CD4-positive, alpha-beta T cell treated with Interferon alpha-2 for 1 hour (primary cell): Measurements from ENCODE around the gene CMTR2.
"Not testable (repeated sequence)": the region's sequence is repeated elsewhere in the genome, so short reads cannot be mapped to it uniquely, and the experiment has no call there.

Source experiments
- DNase-seq, 2 donors: peaks; one replicate each; pipeline ENCODE4 v3.0.0-alpha.2; 2020 to 2022

Gene CMTR2, protein sequence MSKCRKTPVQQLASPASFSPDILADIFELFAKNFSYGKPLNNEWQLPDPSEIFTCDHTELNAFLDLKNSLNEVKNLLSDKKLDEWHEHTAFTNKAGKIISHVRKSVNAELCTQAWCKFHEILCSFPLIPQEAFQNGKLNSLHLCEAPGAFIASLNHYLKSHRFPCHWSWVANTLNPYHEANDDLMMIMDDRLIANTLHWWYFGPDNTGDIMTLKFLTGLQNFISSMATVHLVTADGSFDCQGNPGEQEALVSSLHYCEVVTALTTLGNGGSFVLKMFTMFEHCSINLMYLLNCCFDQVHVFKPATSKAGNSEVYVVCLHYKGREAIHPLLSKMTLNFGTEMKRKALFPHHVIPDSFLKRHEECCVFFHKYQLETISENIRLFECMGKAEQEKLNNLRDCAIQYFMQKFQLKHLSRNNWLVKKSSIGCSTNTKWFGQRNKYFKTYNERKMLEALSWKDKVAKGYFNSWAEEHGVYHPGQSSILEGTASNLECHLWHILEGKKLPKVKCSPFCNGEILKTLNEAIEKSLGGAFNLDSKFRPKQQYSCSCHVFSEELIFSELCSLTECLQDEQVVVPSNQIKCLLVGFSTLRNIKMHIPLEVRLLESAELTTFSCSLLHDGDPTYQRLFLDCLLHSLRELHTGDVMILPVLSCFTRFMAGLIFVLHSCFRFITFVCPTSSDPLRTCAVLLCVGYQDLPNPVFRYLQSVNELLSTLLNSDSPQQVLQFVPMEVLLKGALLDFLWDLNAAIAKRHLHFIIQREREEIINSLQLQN

DNA sequence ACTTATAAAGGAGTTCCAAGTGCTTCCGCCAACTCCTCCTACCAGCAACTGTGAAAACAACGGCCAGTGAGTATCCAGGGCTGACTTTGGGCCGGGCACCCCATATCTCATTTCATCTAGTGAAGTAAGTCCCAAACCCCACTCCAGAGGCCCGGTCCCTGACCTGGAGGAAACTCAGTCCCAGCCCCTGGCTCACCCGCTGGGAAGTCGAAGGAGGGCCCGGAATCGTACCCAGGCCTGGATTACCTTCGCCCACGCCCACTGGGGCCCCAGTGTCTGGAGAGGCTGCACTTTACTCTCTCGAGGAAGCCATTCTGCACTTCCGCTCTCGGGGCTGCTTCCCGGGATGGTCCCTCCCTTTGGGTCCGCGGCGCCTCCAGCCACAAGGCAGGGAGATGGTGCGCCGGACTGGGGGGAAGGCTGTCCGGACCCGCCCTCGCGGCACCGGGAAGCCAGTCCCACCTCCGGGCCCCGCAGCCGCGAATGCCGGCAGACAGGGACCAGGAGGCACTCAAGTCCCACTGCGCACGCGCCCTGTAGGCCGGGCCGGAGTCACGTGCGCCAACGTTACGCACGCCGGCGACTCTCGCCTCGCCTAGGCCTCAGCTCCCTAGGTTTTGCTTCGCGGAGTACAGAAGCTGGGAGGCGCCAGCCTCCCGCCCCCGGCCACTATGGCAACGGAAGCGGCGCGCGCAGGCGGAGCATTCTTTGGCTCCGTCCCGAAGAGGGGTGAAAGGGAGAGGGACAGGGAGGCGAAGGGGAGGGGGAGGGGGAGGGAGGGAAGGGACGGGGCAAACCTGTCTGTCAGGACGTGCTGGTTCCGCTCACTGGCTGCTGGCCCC, at the start of gene CMTR2:
Gene CMTR2 (minus strand): TSS at position 513 of the 842 bp plus-strand sequence. CDS start 3,482 bp downstream, outside the sequence.
- DNase-seq, result peak; percentile 90 to 91

DNA sequence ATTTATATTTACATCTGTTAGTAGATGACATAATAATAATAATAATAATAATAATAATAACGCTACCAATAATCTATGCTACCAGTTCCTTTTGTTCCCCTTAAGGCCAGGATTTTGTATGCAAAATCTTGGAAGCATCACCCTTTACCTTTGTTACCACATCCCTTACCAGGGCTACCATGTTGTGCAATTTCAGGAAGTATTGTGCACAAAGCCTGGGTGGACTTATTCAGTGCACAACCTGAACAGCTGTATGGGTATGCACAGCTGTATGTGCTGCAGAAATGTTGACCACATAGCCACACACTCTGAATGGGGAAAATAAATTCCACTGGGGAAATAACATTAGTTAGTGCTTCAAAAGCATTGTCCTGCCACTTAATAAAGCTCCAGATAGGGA, 49.4 kb upstream of the CMTR2 start:
- no peak for DNase-seq

DNA sequence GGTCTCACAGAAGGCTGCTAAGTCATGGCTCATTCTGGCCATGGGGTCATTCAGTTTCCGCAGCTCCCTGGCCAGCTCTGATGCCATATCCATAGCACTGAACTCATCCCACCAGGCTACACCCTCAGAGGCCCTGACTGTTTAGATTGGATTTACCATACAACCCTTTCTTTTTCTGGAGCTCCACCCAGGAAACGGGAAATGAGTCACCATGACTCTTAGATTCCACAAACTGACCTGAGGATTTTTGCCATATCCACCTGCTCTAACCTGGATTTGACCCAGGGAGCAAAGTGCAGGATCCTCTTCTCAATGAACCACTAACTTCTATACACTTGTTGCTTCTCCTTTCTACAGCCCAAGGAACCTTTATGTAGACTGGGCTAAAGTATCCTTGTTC, 49.0 kb upstream of the CMTR2 start:
- no peak for DNase-seq

DNA sequence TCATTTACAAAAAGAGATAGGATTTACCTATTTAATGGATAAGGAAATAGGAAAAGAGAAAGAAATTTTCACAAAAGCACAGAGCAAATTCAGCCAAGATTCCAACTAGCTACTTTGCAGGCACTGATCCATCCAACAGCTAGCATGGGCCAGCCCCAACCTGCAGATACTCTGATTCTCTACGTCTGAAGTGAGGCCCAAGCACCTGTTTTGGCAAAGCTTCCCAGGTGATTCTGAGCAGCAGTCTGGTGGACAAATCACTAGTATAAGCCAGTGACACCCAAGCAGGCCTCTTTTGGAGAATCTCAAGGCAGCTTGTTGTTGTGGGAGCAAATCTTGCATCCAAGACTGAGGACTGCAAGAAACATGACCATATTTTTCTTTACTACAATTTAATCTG, 48.4 kb upstream of the CMTR2 start:
- no peak for DNase-seq

DNA sequence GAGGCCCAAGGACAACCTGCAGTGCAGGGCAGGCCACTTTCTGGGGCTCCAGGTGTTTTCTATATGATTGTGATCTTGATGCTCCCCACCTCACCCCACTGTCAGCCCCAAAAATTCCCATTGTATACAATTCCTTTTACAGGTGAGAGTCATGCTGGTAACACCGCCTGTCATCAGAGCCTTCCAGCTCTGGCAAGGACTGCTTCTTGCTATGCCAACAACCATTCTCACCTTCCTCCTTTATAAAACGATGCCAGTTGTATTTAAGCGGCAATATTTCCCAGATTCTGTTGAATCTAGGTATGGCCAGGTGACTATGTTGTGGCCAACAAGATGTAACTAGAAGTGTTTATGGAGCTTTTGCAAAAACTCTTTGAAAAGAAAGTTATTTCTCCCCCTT, 38.9 kb upstream of the CMTR2 start:
- no peak for DNase-seq

DNA sequence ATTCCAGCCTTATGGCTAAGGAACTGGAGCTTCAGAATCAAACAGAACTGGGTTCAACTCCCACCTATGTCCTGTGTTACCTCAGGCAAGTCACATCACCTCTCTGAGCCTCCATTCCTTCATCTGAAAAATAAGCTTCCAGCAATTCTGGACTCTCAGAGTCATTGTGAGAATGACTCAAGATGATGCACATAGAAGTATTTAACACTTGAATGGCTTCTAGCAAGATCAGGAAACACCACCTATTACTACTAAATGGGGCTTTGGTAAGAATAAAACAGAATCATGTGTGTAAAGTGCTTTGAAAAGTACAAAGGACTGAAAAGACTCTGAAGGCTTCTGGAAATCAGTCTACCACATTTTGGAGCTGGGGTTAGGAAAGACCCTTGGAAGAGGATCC, 38.5 kb upstream of the CMTR2 start:
- no peak for DNase-seq

DNA sequence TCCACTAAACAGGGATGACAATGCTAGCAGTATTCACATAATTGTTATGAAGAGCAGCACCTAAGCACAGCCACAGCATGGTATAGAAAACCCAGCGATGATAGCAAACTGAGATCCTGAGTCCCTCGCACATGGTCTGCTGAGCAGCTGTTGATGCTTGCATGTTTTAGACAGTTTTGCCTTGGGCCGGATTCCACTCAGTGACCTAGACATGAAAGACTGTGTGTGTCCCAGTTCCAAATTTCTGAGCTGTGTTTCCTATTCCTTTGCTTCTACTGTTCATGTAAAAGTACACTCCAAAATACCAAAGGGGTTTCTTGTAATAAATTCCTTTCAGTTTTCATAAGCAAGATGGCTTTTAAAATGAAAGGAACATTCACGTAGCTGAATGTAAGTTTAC, 30.8 kb upstream of the CMTR2 start:
- DNase-seq, result no peak

DNA sequence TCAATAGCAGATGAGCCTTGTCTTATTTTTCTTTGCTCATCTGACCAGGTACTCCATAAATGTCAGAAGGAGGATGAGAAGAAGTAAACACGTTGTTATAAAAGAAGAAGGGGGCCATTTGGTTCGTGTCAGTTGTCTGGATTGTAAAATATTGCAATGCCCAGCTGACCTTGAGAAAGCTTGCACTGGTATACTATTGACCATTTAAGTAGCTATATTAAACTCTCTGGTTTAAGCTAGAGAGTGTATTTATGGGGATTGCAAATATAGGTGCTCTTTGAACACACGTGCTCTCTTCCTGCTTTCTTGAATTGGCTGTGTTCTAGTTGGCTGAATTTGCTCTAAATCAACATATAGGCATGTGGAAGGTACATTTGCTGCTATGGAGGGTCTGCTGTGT, 26.1 kb upstream of the CMTR2 start:
- no peak for DNase-seq

DNA sequence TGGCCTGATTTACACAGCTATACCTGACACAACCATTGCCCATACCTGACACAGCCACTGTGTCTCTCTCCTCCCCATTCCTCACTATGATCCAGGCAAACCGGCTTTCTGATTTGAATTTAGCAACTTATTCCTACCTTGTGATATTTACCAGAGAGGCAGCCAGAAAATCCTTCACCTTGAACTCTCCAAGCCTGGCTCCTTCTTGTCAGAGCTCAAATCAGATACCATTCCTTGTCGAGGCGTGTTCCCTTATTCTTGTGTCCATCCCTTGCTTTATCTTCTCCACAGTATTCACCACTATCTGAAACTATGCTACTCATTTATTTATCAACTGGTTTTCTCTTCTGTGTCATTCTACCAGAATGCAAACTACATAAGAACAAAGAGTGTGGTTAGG, 24.4 kb upstream of the CMTR2 start:
- not testable (repeated sequence) for DNase-seq

DNA sequence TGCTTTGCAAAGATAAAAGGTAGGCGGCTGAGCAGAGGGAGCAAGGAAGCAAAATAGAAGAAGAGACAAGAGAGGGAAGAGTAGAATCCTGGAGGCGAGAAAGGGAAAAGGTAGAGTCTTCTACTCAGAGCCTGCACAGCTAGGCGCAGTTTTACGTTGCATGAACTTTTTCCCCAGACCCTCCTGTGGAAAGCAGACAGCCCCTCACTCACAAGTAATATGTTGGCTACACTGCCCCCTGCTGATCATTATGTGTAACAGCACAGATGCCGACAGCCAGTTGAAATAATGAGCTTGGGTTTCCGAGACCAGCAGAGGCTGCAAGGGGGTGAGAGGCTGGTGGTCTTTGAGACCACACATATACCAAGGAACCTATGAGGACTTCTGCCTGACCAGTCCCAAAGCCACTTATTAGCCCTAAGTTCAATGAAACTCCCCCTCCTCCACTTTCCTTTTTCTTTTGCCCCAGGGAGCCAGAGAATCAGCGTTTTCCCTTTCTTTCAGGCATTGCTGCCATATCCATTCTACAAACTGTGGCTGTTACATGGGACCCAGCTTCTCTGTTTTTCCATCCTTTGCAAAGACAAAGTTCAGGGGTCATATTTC, 22.5 kb upstream of the CMTR2 start:
- peak in 1 of 2 donors; percentile 35 for DNase-seq

DNA sequence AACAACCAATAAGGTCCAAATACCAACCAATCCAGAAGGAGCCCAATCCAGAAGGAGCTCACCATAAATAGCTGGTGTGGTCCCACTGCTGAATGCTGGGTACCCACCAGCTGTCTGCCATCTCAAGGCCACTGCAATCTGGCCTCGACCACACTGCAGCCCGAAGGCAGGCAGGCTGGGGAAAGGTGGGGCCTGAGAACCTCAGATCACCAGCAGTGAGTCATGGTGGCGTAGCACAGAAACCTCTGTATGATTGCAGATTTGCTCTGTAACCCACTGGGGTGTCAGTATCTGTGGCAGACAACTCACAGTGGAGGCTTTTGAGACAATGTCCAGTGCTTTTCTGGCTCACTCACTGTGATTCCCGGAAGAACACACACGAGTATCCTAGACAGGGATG, 14.7 kb upstream of the CMTR2 start:
- peak in 1 of 2 donors; percentile 3 for DNase-seq

DNA sequence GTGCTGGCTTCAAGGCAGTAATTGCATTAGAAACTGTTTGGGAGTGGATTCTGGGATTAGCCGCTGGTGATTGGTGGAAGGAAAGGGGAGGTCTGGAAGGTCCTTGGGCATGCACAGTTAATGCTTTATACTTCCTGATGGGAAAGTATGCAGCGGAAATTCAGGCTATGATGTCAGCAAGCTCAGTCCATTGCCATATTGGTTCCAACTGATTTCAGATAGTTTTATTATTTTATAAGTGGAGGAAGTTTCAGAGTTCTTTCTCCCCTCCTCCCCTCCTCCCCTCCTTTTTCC, 8.1 kb upstream of the CMTR2 start:
- DNase-seq, result no peak

DNA sequence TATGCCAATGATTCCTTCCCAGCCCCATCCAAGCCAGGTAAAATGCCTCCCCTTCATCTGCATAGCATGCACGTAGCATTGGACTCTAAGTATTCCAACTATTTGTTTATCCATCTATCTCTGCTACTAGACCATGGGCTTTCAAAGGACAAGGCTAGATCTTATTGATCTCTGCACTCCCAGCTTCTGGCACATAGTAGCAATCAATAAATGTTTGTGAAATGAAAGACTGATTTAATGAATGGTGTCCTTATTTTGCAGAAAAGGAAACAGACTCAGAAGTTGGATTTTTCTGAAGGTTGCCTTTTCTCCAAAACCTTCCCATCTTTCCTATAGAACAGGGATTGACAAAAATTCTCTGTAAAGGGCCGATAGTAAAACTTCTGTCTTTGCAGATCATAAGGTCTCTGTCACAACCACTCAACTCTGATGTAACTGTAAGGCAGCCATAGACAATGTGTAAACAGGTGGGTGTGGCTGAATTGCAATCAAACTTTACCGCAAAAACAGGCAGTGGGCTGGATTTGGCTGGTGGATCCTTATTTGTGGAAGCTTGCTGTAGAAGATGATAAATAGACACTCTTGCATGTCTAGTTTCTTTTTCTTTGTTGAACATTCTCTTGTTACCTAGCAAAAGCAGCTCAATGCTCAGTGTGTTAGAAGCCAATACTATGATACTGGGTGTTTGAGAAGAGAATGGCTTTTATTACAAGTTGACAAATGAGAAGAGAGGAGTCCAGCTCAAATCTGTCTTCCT, 7.6 kb upstream of the CMTR2 start:
- no peak for DNase-seq

DNA sequence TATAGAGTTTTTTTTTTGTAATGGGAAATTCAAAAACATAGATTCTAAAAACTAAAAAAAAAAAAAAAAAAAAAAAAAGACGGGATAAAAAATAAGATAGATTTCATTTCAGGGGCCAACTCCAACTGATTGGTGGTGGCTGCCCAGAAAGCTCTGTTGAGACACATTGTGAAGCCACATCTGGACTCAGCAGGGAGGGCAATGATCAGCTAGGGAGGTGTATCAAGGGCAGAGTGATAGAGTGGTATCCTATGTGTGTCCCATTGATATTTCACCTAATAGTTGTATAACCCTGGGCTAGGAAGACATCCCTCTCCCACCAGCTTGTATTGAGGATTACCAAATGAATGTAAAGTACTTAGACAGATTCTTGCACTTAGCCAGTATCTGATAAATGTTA, 6.7 kb upstream of the CMTR2 start:
- no peak for DNase-seq

DNA sequence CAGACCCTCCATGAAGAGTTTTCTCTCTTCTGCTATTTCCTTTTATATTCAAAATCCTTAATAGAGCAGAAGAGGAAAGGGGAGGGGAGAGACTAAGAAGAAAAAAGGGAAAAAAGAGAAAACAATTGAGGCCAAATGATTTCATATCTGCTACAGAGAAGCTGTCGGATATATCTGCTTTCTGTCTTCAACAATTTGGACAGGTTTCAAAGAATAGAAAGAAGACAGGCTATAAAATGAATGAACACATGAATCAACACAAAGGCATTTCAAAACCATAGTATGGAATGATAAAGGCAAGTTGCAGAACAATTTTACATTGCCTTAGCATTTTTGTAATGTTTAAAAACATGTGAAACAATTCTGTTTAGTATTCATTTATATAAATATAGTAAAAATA, 4.7 kb upstream of the CMTR2 start:
- no peak for DNase-seq

DNA sequence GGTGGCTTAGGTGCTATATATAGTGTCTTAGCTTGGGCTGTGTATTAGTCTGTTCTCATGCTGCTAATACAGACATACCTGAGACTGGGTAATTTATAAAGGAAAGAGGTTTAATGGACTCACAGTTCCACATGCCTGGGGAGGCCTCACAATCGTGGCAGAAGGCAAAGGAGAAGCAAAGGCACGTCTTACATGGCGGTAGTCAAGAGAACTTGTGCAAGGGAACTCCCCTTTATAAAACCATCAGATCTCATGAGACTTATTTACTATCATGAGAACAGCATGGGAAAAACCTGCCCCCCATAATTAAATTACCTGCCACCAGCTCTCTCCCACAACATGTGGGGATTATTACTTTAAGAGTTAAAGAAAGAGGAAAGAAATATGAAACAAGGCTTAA, 2.9 kb upstream of the CMTR2 start:
- not testable (repeated sequence) for DNase-seq

DNA sequence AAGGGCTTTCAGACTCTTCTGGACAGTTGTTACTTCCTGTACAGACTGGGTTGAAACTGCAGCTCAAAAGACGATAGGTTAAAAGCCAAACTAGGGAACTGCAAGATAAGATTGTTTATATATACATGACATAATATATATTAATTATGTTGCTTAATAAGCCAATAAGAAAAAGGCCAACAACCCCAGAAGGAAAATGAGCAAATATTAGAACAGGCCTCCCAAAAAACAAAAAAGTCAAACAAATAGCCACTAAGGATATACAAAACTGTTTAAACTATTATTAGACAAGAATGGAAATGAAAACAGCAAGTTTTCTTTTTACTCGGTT, 495 bp upstream of the CMTR2 start:
- DNase-seq, result no peak

DNA sequence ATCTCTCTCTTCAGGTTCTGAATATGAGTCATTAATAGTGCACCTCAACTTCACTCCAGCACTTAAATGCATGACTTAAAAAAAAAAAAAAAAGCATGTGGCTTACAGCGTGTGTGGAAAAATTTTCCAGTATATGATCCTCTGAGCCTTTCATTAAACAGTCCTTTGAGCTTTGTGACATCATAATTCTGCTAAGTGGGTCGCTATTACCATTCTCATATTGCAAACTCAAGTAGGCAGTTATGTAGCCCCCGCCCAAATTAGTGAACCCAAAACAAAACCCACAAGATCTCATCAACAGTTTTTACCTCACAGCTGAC, 672 bp downstream of the CMTR2 start:
- no peak for DNase-seq

DNA sequence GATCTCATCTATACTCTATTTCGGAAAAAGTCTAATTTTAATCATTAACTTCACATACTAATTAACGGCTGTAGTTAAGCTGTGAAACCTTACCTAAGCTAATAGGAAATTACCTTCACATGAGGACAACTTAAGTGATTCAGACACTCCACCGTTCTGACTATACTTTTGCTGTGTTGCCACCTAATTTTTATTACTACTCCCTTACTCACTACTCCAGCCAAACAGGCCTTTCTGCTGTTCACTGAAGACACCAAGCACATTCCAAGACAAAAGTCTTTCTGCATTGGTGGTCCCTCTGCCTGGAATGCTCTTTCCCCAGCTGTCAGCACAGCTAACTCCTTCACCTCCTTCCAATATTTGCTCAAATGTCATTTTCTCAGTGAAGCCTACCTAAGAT, 1.3 kb downstream of the CMTR2 start:
- DNase-seq, result no peak

DNA sequence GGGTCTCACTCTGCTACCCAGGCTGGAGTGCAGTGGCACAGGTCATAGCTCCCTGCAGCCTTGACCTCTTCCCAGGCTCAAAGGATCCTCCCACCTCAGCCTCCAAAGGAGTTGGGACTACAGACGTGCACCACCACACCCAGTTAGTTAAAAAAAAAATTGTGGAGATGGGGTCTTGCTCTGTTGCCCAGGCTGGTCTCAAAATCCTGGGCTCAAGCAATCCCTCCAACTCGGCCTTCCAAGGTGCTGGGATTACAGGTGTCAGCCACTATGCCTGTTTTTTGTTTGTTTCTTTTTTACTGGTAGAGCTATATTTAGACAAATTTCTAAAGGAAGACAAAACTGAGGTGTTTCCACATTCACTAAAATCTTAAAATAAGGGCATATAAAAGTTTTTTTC, 1.7 kb downstream of the CMTR2 start:
- DNase-seq, result no peak

DNA sequence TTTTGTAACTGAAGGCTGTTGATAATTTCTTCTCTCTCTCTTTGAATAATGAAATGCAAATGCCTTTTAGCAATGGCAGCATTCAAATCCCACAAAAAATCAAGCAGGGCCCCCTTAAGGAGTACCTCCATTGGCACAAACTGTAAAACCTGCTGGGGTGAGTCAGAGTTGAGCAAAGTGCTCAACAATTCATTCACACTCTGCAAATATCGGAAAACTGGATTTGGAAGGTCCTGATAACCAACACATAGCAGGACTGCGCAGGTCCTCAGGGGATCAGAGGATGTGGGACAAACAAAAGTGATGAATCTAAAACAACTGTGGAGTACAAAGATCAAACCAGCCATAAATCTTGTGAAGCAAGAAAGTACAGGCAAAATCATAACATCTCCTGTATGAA, 5.6 kb downstream of the CMTR2 start:
- DNase-seq, result no peak

DNA sequence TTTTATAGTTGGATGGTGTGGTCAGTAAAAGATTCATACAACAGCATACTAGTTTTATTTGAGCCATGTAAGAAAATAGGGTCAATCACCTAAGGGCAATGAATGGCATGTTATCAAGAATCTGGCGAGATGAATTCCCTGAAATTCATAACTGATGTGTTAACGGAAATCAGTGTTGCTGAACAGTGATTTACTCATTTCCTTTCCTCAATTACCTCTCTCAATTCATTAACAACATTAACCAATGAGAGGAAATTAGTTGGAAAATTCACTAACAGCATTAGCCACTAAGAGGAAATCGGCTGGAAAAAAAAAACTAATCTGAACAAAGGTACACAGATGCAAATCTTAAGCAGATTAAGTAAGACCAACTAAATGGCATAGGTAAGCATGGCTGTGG, 6.3 kb downstream of the CMTR2 start:
- DNase-seq, result no peak
